ENCODE data around the gene ZNF804A.

DNA sequence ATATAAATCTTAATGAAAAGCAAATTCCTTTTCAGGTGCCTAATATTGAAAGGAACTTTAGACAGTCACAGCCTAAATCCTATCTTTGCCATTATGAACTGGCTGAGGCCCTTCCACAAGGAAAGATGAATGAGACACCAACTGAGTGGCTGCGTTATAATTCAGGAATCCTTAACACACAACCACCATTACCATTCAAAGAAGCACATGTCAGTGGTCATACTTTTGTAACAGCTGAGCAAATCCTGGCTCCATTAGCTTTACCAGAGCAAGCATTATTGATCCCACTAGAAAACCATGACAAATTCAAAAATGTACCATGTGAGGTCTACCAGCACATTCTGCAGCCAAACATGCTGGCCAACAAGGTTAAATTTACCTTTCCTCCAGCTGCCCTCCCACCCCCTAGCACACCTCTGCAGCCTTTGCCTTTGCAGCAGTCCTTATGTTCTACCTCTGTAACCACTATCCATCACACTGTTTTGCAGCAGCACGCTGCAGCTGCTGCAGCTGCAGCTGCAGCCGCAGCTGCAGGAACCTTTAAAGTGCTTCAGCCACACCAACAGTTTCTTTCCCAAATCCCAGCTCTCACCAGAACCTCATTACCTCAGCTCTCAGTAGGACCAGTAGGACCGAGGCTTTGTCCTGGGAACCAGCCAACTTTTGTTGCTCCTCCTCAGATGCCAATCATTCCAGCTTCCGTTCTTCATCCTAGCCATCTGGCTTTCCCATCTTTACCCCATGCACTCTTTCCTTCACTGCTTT is 340.1 kb downstream of the ZNF804A start:
- TF ChIP-seq, protein P1, sequence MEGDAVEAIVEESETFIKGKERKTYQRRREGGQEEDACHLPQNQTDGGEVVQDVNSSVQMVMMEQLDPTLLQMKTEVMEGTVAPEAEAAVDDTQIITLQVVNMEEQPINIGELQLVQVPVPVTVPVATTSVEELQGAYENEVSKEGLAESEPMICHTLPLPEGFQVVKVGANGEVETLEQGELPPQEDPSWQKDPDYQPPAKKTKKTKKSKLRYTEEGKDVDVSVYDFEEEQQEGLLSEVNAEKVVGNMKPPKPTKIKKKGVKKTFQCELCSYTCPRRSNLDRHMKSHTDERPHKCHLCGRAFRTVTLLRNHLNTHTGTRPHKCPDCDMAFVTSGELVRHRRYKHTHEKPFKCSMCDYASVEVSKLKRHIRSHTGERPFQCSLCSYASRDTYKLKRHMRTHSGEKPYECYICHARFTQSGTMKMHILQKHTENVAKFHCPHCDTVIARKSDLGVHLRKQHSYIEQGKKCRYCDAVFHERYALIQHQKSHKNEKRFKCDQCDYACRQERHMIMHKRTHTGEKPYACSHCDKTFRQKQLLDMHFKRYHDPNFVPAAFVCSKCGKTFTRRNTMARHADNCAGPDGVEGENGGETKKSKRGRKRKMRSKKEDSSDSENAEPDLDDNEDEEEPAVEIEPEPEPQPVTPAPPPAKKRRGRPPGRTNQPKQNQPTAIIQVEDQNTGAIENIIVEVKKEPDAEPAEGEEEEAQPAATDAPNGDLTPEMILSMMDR (IDR thresholded peaks at IDR 0.05) = no peak
- no peak for TF ChIP-seq POLR2A (IDR thresholded peaks at IDR 0.05)
